Thyroid gland (tissue), 4 donors: ENCODE measurements around the gene RHOG. TPM values are rescaled to one million over a fixed set of nuclear protein-coding genes. Genes with fewer than 3 reads are reported as not detected.

Source experiments
- DNase-seq, 2 donors: peaks; one replicate each; pipeline ENCODE4 v3.0.0-alpha.2; 2019
- H3K27ac ChIP-seq, 3 donors: fragments of 200-600 bp; sonication (generic); 1 replicate in 2 of 3; 2 replicates in 1 of 3; pipeline ENCODE4 v1.5.1; 2016 to 2019; ENCODE audit warnings: mild to moderate bottlenecking in 1 of 3, moderate library complexity in 1 of 3
- H3K27me3 ChIP-seq: fragments of 200-600 bp; sonication (generic); one replicate; pipeline ENCODE4 v1.5.1; 2019
- H3K36me3 ChIP-seq, 2 donors: fragments of 200-600 bp; sonication (generic); one replicate each; pipeline ENCODE4 v1.5.1; 2016 to 2019
- H3K4me1 ChIP-seq, 2 donors: fragments of 200-600 bp; sonication (generic); one replicate each; pipeline ENCODE4 v1.5.1; 2017 to 2019
- H3K4me3 ChIP-seq, 3 donors: fragments of 200-600 bp; sonication (generic); replicated peaks in 1 of 3; 1 replicate in 2 of 3; 2 replicates in 1 of 3; pipeline ENCODE4 v1.5.1; 2016; ENCODE audit warnings: mild to moderate bottlenecking in 1 of 3
- H3K9me3 ChIP-seq: fragments of 200-600 bp; sonication (generic); one replicate; pipeline ENCODE4 v1.5.1; 2017
- POLR2A ChIP-seq, 2 donors: fragments of 450-650 bp; IDR thresholded peaks; one replicate each; pipeline ENCODE4 v1.6.1; 2017; ENCODE audit warnings: antibody characterized with exemption in 2 of 2, mild to moderate bottlenecking in 2 of 2, moderate library complexity in 1 of 2
- WGBS, 2 donors: methylation state at CpG; one replicate each; pipeline ENCODE4 v1.1.5; 2017; 5-methylcytosine and 5-hydroxymethylcytosine counted together
- intact Hi-C: fragments of 100-400 bp; cut with DNase I; formaldehyde crosslinking; loops from one replicate; pipeline ENCODE4 v1.15.1; 2023
- total RNA-seq, 4 donors: library from RNA; depleted of rRNA; stranded (reverse); fragments of >200 nt; gene quantifications; one replicate each; pipeline ENCODE4 v1.2.3, GENCODE V29; 2016
- TF ChIP-seq, protein P1 (sequence below), 6 experiments: fragments of 200-600 bp in 3 of 6; fragments of 450-650 bp in 3 of 6; sonication (generic) in 3 of 6; IDR thresholded peaks; one replicate each; pipeline ENCODE4 v1.5.1; 2016 to 2019; ENCODE audit warnings: antibody characterized with exemption in 6 of 6, mild to moderate bottlenecking in 2 of 6, inconsistent platforms in 1 of 6, moderate library complexity in 1 of 6

RHOG gene
- total RNA-seq, 4 donors from 2014 or later, result 17.3 to 39.0 (median 27.8) TPM

DNA sequence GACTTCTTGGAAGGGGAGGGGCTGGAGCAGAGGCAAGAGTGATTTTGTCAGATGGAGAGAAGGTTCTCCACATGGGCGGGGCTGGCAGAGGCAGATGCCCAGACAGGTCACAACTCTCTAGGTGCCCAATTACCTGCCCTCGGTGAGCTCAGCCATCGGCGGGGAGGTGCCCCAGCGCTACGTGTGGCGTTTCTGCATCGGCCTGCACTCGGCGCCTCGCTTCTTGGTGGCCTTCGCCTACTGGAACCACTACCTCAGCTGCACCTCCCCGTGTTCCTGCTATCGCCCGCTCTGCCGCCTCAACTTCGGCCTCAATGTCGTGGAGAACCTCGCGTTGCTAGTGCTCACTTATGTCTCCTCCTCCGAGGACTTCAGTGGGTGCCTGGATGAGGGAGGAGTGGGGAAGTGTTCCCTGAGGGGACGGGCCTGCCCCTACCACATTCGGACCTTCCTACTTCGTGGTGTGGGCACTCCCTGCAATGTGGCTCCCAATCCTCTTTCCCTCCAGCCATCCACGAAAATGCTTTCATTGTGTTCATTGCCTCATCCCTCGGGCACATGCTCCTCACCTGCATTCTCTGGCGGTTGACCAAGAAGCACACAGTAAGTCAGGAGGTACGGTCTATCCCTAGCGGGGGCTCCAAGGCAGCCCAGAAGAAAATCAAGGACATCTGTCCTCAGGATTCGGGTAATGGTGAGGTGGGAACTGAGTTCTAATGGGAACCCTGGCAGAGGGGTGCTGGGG, 16.8 kb downstream of the RHOG start:
- TF ChIP-seq POLR2A (IDR thresholded peaks at IDR 0.05), result no peak
- TF ChIP-seq, protein P1, sequence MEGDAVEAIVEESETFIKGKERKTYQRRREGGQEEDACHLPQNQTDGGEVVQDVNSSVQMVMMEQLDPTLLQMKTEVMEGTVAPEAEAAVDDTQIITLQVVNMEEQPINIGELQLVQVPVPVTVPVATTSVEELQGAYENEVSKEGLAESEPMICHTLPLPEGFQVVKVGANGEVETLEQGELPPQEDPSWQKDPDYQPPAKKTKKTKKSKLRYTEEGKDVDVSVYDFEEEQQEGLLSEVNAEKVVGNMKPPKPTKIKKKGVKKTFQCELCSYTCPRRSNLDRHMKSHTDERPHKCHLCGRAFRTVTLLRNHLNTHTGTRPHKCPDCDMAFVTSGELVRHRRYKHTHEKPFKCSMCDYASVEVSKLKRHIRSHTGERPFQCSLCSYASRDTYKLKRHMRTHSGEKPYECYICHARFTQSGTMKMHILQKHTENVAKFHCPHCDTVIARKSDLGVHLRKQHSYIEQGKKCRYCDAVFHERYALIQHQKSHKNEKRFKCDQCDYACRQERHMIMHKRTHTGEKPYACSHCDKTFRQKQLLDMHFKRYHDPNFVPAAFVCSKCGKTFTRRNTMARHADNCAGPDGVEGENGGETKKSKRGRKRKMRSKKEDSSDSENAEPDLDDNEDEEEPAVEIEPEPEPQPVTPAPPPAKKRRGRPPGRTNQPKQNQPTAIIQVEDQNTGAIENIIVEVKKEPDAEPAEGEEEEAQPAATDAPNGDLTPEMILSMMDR (IDR thresholded peaks at IDR 0.05), result no peak
- intact Hi-C loops, result no loop called here
- Histone ChIP-seq H3K9me3 (no peaks in the 10 kb centered on the region), H3K27ac (no peak overlapping the region), H3K4me3 (no peak overlapping the region), H3K4me1 (no peaks in the 10 kb centered on the region), H3K36me3 (peaks cover 12 to 17% of the 10 kb centered on the region in 2 donors), H3K27me3 (no peaks in the 10 kb centered on the region)
- 90 to 93% methylated on average over 30 of the region's 30 CpGs for WGBS, 2 donors
- no peak for DNase-seq

DNA sequence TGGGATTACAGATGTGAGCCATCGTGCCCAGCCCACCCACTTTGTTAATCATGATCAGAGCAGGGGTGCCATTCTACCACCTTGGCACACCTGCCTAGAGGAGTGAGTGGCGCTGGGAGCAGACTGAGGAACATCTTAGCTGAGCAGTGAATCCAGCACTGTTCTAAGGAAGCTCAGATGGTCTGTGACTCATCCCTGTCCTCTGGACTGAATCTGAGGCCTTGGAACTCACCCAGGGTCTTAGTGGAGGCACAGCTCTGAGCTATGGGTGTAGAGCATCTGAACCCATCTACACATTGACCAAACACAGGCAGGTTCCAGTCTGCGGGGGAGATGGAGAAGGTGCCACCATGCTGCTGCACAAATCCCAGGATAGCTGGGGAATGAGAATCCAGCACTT, 17.5 kb downstream of the RHOG start:
- H3K4me1 ChIP-seq, result no peaks in the 10 kb centered on the region
- intact Hi-C loops, result no loop called here
- no peak overlapping the region for H3K4me3 ChIP-seq
- H3K9me3 ChIP-seq, result no peaks in the 10 kb centered on the region
- H3K27ac ChIP-seq, result no peak overlapping the region
- H3K36me3 ChIP-seq, result peaks cover 12 to 17% of the 10 kb centered on the region in 2 donors
- WGBS, 2 donors, result 89 to 100% methylated on average over 3 of the region's 3 CpGs
- TF ChIP-seq, protein P1 (IDR thresholded peaks at IDR 0.05), result no peak
- no peak for TF ChIP-seq POLR2A (IDR thresholded peaks at IDR 0.05)
- H3K27me3 ChIP-seq, result no peaks in the 10 kb centered on the region
- no peak for DNase-seq

DNA sequence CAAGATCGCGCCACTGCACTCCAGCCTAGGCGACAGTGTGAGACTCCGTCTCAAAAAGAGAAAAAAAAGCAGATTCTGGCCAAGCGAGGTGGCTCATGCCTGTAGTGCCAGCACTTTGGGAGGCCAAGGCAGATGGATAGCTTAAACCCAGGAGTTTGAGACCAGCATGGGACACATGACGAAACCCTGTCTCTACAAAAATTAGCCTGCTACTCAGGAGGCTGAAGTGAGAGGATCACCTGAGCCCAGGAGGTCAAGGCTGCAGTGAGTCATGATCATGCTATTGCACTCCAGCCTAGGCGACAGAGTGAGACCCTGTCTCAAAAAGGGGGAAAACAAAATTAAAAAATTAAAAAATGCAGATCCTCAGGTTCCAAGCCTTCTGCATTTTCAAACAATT, 18.4 kb downstream of the RHOG start:
- Histone ChIP-seq H3K27me3 (no peaks in the 10 kb centered on the region), H3K9me3 (no peaks in the 10 kb centered on the region), H3K36me3 (peaks cover 7 to 11% of the 10 kb centered on the region in 2 donors), H3K4me1 (no peaks in the 10 kb centered on the region), H3K4me3 (no peak overlapping the region), H3K27ac (no peak overlapping the region)
- TF ChIP-seq, protein P1 (IDR thresholded peaks at IDR 0.05), result no peak
- TF ChIP-seq POLR2A (IDR thresholded peaks at IDR 0.05), result no peak
- DNase-seq, result no peak
- intact Hi-C loops, result no loop called here
- 96 to 97% methylated on average over 7 of the region's 7 CpGs for WGBS, 2 donors

DNA sequence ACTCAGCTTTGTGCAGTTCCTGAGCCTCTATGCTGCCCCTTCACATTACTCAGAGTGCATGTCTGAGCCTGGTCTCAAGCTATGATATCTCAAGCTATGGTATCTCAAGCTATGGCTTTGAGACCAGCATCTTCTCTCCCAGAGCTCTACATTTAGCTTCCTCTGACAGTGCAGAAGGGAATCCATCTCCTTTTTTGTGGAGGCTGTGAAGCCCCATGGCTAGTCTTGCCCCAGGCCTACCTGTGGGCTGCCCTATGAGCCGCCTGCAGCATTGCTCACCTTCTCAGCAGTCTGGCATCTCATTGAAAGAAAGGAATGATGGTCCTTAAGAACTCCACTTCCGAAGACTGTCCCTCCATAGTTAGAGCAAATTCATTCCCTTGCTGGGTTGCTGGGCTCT, 19.8 kb downstream of the RHOG start:
- no peak overlapping the region for H3K4me3 ChIP-seq
- WGBS, 2 donors, result 94 to 96% methylated on average over 2 of the region's 2 CpGs
- H3K27ac ChIP-seq, result no peak overlapping the region
- H3K36me3 ChIP-seq, result no peaks in the 10 kb centered on the region
- DNase-seq, result no peak
- H3K4me1 ChIP-seq, result peaks cover 3 to 10% of the 10 kb centered on the region in 2 donors
- intact Hi-C loops, result no loop called here
- TF ChIP-seq, protein P1 (IDR thresholded peaks at IDR 0.05), result no peak
- no peak for TF ChIP-seq POLR2A (IDR thresholded peaks at IDR 0.05)
- H3K9me3 ChIP-seq, result no peaks in the 10 kb centered on the region
- H3K27me3 ChIP-seq, result no peaks in the 10 kb centered on the region

DNA sequence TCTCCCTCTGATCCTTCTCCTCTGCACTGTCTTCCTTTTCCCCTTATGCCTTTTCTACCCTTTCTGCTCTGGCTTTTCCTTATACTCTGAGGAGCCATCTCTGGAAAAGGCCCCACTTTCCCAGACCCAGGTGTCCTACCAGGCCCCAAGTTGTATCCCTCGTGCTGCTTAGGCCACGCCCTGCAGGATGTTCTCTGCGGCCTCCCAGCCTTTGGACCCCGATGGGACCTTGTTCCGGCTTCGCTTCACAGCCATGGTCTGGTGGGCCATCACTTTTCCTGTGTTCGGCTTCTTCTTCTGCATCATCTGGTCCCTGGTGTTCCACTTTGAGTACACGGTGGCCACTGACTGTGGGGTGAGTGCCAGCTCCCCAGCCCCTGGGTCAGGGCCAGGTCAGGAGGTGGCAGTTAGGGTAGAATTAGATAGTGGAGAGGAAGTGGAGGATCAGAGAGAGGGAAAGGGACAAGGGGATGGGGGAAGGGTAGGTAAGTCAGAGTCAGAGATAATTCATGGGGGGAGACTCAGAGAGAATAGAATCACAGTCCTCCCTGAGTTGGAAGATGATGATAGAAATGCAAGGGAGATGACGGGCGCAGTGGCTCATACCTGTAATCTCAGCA, 23.5 kb downstream of the RHOG start:
- intact Hi-C loops, result no loop called here
- TF ChIP-seq, protein P1 (IDR thresholded peaks at IDR 0.05), result no peak
- TF ChIP-seq POLR2A (IDR thresholded peaks at IDR 0.05), result no peak
- Histone ChIP-seq H3K27ac (no peak overlapping the region), H3K27me3 (no peaks in the 10 kb centered on the region), H3K4me1 (peaks cover 7 to 10% of the 10 kb centered on the region in 2 donors), H3K36me3 (no peaks in the 10 kb centered on the region), H3K4me3 (no peak overlapping the region), H3K9me3 (no peaks in the 10 kb centered on the region)
- no peak for DNase-seq
- WGBS, 2 donors, result 89 to 92% methylated on average over 10 of the region's 10 CpGs
